ENCODE measurements around the gene PLCH2. TPM values are rescaled to one million over a fixed set of nuclear protein-coding genes. Genes with fewer than 3 reads are reported as not detected.

The PLCH2 gene
- total RNA-seq, 1 experiment from 2014 or later: 7.2 TPM

DNA sequence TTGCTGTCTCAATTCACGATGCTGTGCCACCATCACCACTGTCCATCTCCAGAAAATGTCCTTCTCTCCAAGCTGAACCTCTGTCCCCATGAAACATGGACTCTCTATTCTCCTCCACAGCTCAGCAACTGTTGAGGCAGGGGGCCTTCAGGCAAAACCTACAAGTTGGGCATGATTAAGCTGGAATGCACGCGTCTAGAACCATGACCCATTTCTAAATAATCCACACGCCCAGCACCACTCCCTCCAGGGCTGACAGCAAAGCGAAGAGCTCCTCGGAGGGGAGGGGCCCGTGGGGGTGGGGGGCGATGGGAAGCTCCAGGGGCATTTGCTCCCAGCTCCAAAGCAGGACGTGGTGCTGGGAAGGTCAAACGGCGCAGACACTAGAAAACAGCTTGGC is 57.3 kb downstream of the PLCH2 start:
- H3K27ac ChIP-seq (ENCODE audit: low read length): peak overlapping the region; percentile 1; the same call in 1 of the 2 replicates

DNA sequence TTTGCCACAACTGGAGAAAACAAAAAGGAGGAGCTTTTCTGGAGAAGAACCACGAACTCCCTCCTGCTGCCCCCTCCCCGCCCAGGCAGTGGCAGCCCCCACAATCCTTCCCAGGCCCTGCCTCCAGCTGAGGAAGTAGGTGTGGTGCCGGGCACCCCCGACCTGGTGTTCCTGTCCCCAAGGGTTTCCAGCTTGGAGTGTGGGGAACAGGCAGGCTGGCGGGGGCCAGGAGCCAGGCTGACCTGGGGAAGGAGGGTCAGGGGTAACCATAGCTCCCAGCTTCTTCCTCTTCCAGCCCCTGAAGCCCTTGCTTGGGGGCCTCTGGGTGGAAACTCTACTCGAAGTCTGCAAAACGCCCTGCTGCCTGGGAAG is 58.2 kb downstream of the PLCH2 start:
- no peak overlapping the region; the same call in 1 of the 2 replicates for H3K4me3 ChIP-seq (ENCODE audit: low read length)
- no peaks in the 10 kb centered on the region for H3K79me2 ChIP-seq (ENCODE audit: low read length)
- DNase-seq (no peak), ATAC-seq (no peak)
- BruUV-seq (replicated peaks): no TSS peak
- ChIA-PET POLR2A (ENCODE audit: unreplicated experiment) (interaction anchor here (1.4 kb wide), 1 partner anchor 8 kb away, joined by 3 read pairs; the partner anchor contains the start of gene PANK4), CTCF (interaction anchor here (0.5 to 0.6 kb wide), 2 partner anchors 12 to 1267 kb away, joined by 3 to 4 read pairs; no protein-coding TSS in a partner anchor)
- H3K4me2 ChIP-seq (ENCODE audit: low read length): peak overlapping the region; percentile 64
- H3F3A ChIP-seq (ENCODE audit: low read length, unreplicated experiment): no peaks in the 10 kb centered on the region
- intact Hi-C loops (cut with micrococcal nuclease): no loop called here
- H3K9ac ChIP-seq (ENCODE audit: low read length): no peak overlapping the region
- no peaks in the 10 kb centered on the region for H3K36me3 ChIP-seq (ENCODE audit: low read depth, low read length)
- H4K20me1 ChIP-seq (ENCODE audit: low read length): no peaks in the 10 kb centered on the region
- no peaks in the 10 kb centered on the region for H3K27me3 ChIP-seq (ENCODE audit: low read length)
- TF ChIP-seq EZH2phosphoT487 (IDR thresholded peaks at IDR 0.05; ENCODE audit: borderline replicate concordance, low read length): no peak
- TF ChIP-seq, protein P1, sequence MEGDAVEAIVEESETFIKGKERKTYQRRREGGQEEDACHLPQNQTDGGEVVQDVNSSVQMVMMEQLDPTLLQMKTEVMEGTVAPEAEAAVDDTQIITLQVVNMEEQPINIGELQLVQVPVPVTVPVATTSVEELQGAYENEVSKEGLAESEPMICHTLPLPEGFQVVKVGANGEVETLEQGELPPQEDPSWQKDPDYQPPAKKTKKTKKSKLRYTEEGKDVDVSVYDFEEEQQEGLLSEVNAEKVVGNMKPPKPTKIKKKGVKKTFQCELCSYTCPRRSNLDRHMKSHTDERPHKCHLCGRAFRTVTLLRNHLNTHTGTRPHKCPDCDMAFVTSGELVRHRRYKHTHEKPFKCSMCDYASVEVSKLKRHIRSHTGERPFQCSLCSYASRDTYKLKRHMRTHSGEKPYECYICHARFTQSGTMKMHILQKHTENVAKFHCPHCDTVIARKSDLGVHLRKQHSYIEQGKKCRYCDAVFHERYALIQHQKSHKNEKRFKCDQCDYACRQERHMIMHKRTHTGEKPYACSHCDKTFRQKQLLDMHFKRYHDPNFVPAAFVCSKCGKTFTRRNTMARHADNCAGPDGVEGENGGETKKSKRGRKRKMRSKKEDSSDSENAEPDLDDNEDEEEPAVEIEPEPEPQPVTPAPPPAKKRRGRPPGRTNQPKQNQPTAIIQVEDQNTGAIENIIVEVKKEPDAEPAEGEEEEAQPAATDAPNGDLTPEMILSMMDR (conservative IDR thresholded peaks at IDR 0.05; ENCODE audit: low read depth, low read length): no peak
- TF ChIP-seq EZH2 (IDR thresholded peaks at IDR 0.05; ENCODE audit: low read length, unreplicated experiment): no peak
- H3K9me2 ChIP-seq (replicated peaks; ENCODE audit: low read length): no peaks in the 10 kb centered on the region
- H3K27ac ChIP-seq (ENCODE audit: low read length): peak overlapping the region; percentile 10
- H2AFZ ChIP-seq (ENCODE audit: low read length): no peak overlapping the region
- no peaks in the 10 kb centered on the region for H3K9me3 ChIP-seq (ENCODE audit: low read length)
- H3K4me1 ChIP-seq (ENCODE audit: insufficient read depth, low read length): peaks cover 45% of the 10 kb centered on the region

More for the DNA sequence above, 57.3 kb downstream of the PLCH2 start:
- Histone ChIP-seq H3K27me3 (ENCODE audit: low read length) (no peaks in the 10 kb centered on the region), H3K4me3 (ENCODE audit: low read length) (no peak overlapping the region), H3F3A (ENCODE audit: low read length, unreplicated experiment) (no peaks in the 10 kb centered on the region), H3K9ac (ENCODE audit: low read length) (no peak overlapping the region), H3K36me3 (ENCODE audit: low read depth, low read length) (no peaks in the 10 kb centered on the region), H2AFZ (ENCODE audit: low read length) (no peak overlapping the region), H3K9me2 (replicated peaks; ENCODE audit: low read length) (no peaks in the 10 kb centered on the region), H4K20me1 (ENCODE audit: low read length) (no peaks in the 10 kb centered on the region), H3K4me1 (ENCODE audit: insufficient read depth, low read length) (peaks cover 45% of the 10 kb centered on the region), H3K4me2 (ENCODE audit: low read length) (peak overlapping the region; percentile 38), H3K79me2 (ENCODE audit: low read length) (no peaks in the 10 kb centered on the region), H3K9me3 (ENCODE audit: low read length) (no peaks in the 10 kb centered on the region)
- intact Hi-C loops (cut with micrococcal nuclease): no loop called here
- ATAC-seq (peak; percentile 24), DNase-seq (peak; percentile 86)
- CTCF ChIA-PET: no interaction called here
- no TSS peak for BruUV-seq (replicated peaks)
- TF ChIP-seq, protein P1 (conservative IDR thresholded peaks at IDR 0.05; ENCODE audit: low read depth, low read length): no peak
- no peak for TF ChIP-seq EZH2phosphoT487 (IDR thresholded peaks at IDR 0.05; ENCODE audit: borderline replicate concordance, low read length)
- no peak for TF ChIP-seq EZH2 (IDR thresholded peaks at IDR 0.05; ENCODE audit: low read length, unreplicated experiment)
- POLR2A ChIA-PET (ENCODE audit: unreplicated experiment): interaction anchor here (0.5 to 1.6 kb wide), 2 partner anchors 13 to 919 kb away, joined by 5 to 6 read pairs; no protein-coding TSS in a partner anchor

DNA sequence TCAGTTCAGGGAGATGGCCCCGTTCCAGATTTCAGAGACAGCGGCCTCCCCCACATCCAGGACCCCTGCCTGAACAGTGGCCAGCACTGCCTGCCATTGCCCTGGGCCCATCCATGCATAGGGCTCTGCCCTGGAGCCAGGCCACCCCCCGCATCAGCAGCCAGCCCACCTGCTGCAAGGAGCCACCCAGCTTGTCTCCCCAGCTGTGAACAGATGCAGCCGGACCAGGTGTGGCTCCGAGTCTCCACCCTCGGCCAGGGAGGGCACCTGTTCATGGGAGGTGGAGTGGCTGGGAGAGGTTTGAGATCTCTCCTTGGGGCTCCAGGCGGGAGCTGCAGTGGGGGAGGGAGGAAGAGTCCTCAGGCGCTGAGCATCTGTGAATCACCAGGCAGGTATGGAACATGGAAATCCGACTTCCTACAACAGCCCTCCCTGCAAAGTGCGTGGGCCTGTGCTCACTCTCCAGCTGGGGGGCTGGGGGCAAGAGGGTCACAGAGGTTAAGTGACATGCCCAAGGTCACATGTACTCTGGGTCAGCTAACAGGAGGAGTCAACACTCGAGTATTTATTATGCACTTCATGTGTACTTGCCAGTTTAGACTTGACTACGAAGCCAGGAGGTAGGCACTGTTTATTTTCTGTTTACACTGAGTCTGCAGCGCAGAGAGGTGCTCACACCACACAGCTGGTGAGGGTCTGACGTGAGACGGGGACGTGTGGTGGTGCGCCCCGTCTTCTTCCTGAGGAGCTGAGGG is 58.8 kb downstream of the PLCH2 start:
- Histone ChIP-seq H3K9me3 (ENCODE audit: low read length) (no peaks in the 10 kb centered on the region), H3K4me2 (ENCODE audit: low read length) (peak overlapping the region; percentile 64), H3K4me3 (ENCODE audit: low read length) (peak overlapping the region; percentile 5; the same call in 1 of the 2 replicates), H2AFZ (ENCODE audit: low read length) (no peak overlapping the region), H3K9ac (ENCODE audit: low read length) (no peak overlapping the region), H4K20me1 (ENCODE audit: low read length) (no peaks in the 10 kb centered on the region), H3K27me3 (ENCODE audit: low read length) (no peaks in the 10 kb centered on the region), H3K79me2 (ENCODE audit: low read length) (no peaks in the 10 kb centered on the region), H3K36me3 (ENCODE audit: low read depth, low read length) (no peaks in the 10 kb centered on the region), H3F3A (ENCODE audit: low read length, unreplicated experiment) (no peaks in the 10 kb centered on the region), H3K4me1 (ENCODE audit: insufficient read depth, low read length) (peaks cover 45% of the 10 kb centered on the region), H3K9me2 (replicated peaks; ENCODE audit: low read length) (no peaks in the 10 kb centered on the region), H3K27ac (ENCODE audit: low read length) (peak overlapping the region; percentile 21)
- TF ChIP-seq EZH2phosphoT487 (IDR thresholded peaks at IDR 0.05; ENCODE audit: borderline replicate concordance, low read length): no peak
- no peak for TF ChIP-seq EZH2 (IDR thresholded peaks at IDR 0.05; ENCODE audit: low read length, unreplicated experiment)
- TF ChIP-seq, protein P1 (conservative IDR thresholded peaks at IDR 0.05; ENCODE audit: low read depth, low read length): no peak
- ChIA-PET POLR2A (ENCODE audit: unreplicated experiment) (interaction anchor here (1.4 kb wide), 1 partner anchor 8 kb away, joined by 3 read pairs; the partner anchor contains the start of gene PANK4), CTCF (interaction anchor here (0.6 to 1.1 kb wide), 2 partner anchors 9 to 11 kb away, joined by 4 to 5 read pairs; partner anchors contain the start of gene PANK4)
- DNase-seq: peak; percentile 97
- ATAC-seq: peak; percentile 77
- intact Hi-C loops (cut with micrococcal nuclease): no loop called here
- no TSS peak for BruUV-seq (replicated peaks)

Measured in PC-3 (cell line).